Measurements from ENCODE around the gene KRT26.

KRT26 gene

DNA sequence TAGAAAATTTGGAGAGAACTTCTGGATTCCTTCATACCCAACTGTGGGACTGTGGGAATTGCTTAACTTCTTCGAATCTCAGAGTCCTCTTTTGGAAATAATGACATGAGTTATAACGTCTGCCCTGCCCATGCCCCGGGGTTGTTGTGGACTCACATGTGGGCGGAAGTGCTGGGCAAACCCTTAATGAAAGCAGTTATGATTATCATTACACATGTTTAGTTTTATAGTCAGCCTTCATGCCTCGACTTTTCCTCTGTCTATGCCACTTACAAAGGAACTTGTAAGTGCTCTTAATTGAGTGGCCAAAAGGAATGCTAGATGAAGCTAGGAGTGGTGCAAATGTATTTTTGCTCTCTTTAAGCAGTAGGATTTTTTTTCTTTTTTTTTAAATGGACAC, 6.5 kb upstream of the KRT26 start:
- H4K20me1 ChIP-seq (ENCODE audit: insufficient read depth, low read length): no peaks in the 10 kb centered on the region
- no peak for ATAC-seq (ENCODE audit: insufficient read depth, low read depth)
- no peak for DNase-seq
- H3K9me3 ChIP-seq (ENCODE audit: insufficient read depth, low read length, severe bottlenecking): no peaks in the 10 kb centered on the region
- no peak overlapping the region for H3K27ac ChIP-seq (ENCODE audit: low read length)
- H3K4me2 ChIP-seq (ENCODE audit: insufficient read depth, low read length): no peak overlapping the region
- peaks cover 14% of the 10 kb centered on the region for H3K27me3 ChIP-seq (ENCODE audit: insufficient read depth, low read length, poor library complexity)
- no peaks in the 10 kb centered on the region for H3K79me2 ChIP-seq (ENCODE audit: insufficient read depth, low read length)
- no peak overlapping the region for H3K4me3 ChIP-seq (ENCODE audit: low read depth in 1 of 2, low read length in 2 of 2)
- H3K9ac ChIP-seq (ENCODE audit: low read depth, low read length): no peak overlapping the region
- TF ChIP-seq, protein P1, sequence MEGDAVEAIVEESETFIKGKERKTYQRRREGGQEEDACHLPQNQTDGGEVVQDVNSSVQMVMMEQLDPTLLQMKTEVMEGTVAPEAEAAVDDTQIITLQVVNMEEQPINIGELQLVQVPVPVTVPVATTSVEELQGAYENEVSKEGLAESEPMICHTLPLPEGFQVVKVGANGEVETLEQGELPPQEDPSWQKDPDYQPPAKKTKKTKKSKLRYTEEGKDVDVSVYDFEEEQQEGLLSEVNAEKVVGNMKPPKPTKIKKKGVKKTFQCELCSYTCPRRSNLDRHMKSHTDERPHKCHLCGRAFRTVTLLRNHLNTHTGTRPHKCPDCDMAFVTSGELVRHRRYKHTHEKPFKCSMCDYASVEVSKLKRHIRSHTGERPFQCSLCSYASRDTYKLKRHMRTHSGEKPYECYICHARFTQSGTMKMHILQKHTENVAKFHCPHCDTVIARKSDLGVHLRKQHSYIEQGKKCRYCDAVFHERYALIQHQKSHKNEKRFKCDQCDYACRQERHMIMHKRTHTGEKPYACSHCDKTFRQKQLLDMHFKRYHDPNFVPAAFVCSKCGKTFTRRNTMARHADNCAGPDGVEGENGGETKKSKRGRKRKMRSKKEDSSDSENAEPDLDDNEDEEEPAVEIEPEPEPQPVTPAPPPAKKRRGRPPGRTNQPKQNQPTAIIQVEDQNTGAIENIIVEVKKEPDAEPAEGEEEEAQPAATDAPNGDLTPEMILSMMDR (IDR thresholded peaks at IDR 0.05; ENCODE audit: borderline replicate concordance, extremely low read depth, low read length, poor library complexity, severe bottlenecking): no peak
- no peak for TF ChIP-seq EZH2 (IDR thresholded peaks at IDR 0.05; ENCODE audit: borderline replicate concordance, low read depth, low read length, severe bottlenecking)
- no peak overlapping the region for H2AFZ ChIP-seq (ENCODE audit: low read depth, low read length)
- H3K36me3 ChIP-seq (ENCODE audit: insufficient read depth, low read length): no peaks in the 10 kb centered on the region
- H3K4me1 ChIP-seq (ENCODE audit: insufficient read depth, low read length): no peaks in the 10 kb centered on the region

DNA sequence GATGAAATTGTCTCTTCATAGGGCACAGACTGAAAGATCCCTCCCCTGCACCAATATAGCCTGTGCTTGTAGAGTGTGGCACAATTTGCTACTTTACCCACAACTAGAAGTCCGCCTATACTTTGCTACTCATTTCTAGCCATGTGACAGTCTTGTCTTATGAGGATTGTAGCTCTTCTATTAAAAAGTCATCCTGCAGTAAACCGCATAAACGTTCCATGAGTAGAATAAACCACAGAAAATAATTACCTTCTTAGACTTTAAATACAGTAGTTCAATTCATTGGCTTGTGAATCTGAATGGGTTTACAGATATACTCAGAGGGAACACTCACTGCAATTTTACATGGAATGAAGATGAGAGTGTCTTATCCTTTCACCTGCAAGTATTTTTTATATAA, 6.0 kb upstream of the KRT26 start:
- ATAC-seq (ENCODE audit: insufficient read depth, low read depth) (no peak), DNase-seq (no peak)
- Histone ChIP-seq H2AFZ (ENCODE audit: low read depth, low read length) (no peak overlapping the region), H3K4me1 (ENCODE audit: insufficient read depth, low read length) (no peaks in the 10 kb centered on the region), H3K79me2 (ENCODE audit: insufficient read depth, low read length) (no peaks in the 10 kb centered on the region), H3K9me3 (ENCODE audit: insufficient read depth, low read length, severe bottlenecking) (no peaks in the 10 kb centered on the region), H3K36me3 (ENCODE audit: insufficient read depth, low read length) (no peaks in the 10 kb centered on the region), H3K4me3 (ENCODE audit: low read depth in 1 of 2, low read length in 2 of 2) (no peak overlapping the region), H3K4me2 (ENCODE audit: insufficient read depth, low read length) (no peak overlapping the region), H3K27me3 (ENCODE audit: insufficient read depth, low read length, poor library complexity) (peaks cover 12% of the 10 kb centered on the region), H3K27ac (ENCODE audit: low read length) (no peak overlapping the region), H3K9ac (ENCODE audit: low read depth, low read length) (no peak overlapping the region), H4K20me1 (ENCODE audit: insufficient read depth, low read length) (no peaks in the 10 kb centered on the region)
- TF ChIP-seq, protein P1 (IDR thresholded peaks at IDR 0.05; ENCODE audit: borderline replicate concordance, extremely low read depth, low read length, poor library complexity, severe bottlenecking): no peak
- TF ChIP-seq EZH2 (IDR thresholded peaks at IDR 0.05; ENCODE audit: borderline replicate concordance, low read depth, low read length, severe bottlenecking): no peak

DNA sequence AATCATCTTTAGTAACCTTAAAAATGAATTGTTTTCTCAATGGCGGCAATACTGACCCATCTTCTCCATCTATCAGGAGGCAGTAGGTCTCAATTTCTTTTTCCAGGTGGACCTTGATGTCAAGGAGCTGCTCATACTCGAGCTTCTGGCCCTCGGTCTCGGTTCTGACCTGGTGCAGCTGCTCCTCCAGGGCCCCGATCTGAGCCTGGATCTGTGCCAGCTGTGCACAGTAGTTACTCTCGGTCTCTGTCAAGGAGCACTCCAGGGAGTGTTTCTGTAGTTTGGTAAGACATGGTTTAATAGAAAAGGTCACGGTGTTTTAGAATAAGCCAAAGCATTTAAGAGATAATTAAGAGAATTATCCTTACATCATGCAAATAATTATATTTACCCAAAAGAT, 5.5 kb upstream of the KRT26 start:
- H3K9me3 ChIP-seq (ENCODE audit: insufficient read depth, low read length, severe bottlenecking): no peaks in the 10 kb centered on the region
- no peaks in the 10 kb centered on the region for H3K4me1 ChIP-seq (ENCODE audit: insufficient read depth, low read length)
- no peak overlapping the region for H2AFZ ChIP-seq (ENCODE audit: low read depth, low read length)
- no peak for DNase-seq
- no peak overlapping the region for H3K4me3 ChIP-seq (ENCODE audit: low read depth in 1 of 2, low read length in 2 of 2)
- no peak overlapping the region for H3K9ac ChIP-seq (ENCODE audit: low read depth, low read length)
- TF ChIP-seq, protein P1 (IDR thresholded peaks at IDR 0.05; ENCODE audit: borderline replicate concordance, extremely low read depth, low read length, poor library complexity, severe bottlenecking): no peak
- no peak for TF ChIP-seq EZH2 (IDR thresholded peaks at IDR 0.05; ENCODE audit: borderline replicate concordance, low read depth, low read length, severe bottlenecking)
- no peak for ATAC-seq (ENCODE audit: insufficient read depth, low read depth)
- peaks cover 13% of the 10 kb centered on the region for H3K27me3 ChIP-seq (ENCODE audit: insufficient read depth, low read length, poor library complexity)
- H3K79me2 ChIP-seq (ENCODE audit: insufficient read depth, low read length): no peaks in the 10 kb centered on the region
- H3K36me3 ChIP-seq (ENCODE audit: insufficient read depth, low read length): no peaks in the 10 kb centered on the region
- no peak overlapping the region for H3K4me2 ChIP-seq (ENCODE audit: insufficient read depth, low read length)
- no peaks in the 10 kb centered on the region for H4K20me1 ChIP-seq (ENCODE audit: insufficient read depth, low read length)
- no peak overlapping the region for H3K27ac ChIP-seq (ENCODE audit: low read length)

DNA sequence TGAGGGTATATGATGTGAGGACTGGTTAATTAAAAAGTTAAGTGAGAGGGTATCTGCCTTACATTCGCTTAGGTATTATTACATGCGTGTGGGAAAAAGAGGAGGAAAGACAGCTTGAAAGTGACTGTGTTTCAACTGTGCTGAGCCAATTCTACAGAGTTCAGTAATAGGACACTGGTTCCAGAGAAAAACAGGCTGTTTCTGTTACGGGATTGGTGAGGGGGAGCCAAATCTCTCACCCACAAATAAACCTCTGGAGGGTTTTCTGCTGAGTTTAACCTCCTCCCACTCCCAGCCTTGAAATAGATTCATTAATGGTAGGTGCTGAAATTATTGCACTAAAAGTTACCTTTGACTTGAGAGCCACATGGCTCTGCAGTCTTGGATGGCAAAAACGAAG, 3.9 kb upstream of the KRT26 start:
- Histone ChIP-seq H3K36me3 (ENCODE audit: insufficient read depth, low read length) (no peaks in the 10 kb centered on the region), H3K79me2 (ENCODE audit: insufficient read depth, low read length) (no peaks in the 10 kb centered on the region), H4K20me1 (ENCODE audit: insufficient read depth, low read length) (no peaks in the 10 kb centered on the region), H3K4me2 (ENCODE audit: insufficient read depth, low read length) (no peak overlapping the region), H3K4me1 (ENCODE audit: insufficient read depth, low read length) (no peaks in the 10 kb centered on the region), H3K27me3 (ENCODE audit: insufficient read depth, low read length, poor library complexity) (peaks cover 14% of the 10 kb centered on the region), H3K4me3 (ENCODE audit: low read depth in 1 of 2, low read length in 2 of 2) (no peak overlapping the region), H2AFZ (ENCODE audit: low read depth, low read length) (no peak overlapping the region), H3K27ac (ENCODE audit: low read length) (no peak overlapping the region), H3K9me3 (ENCODE audit: insufficient read depth, low read length, severe bottlenecking) (no peaks in the 10 kb centered on the region), H3K9ac (ENCODE audit: low read depth, low read length) (no peak overlapping the region)
- DNase-seq: no peak
- ATAC-seq (ENCODE audit: insufficient read depth, low read depth): no peak
- no peak for TF ChIP-seq EZH2 (IDR thresholded peaks at IDR 0.05; ENCODE audit: borderline replicate concordance, low read depth, low read length, severe bottlenecking)
- TF ChIP-seq, protein P1 (IDR thresholded peaks at IDR 0.05; ENCODE audit: borderline replicate concordance, extremely low read depth, low read length, poor library complexity, severe bottlenecking): no peak

Measured in DND-41 (cell line).